GM23248 (cell line): ENCODE results near the gene CHM. TPM values are rescaled to one million over a fixed set of nuclear protein-coding genes. Genes with fewer than 3 reads are reported as not detected.
"Not testable (repeated sequence)": the region's sequence is repeated elsewhere in the genome, so short reads cannot be mapped to it uniquely, and the experiment has no call there.

Source experiments
- DNase-seq: peaks from one replicate; pipeline ENCODE4 v3.0.0-alpha.2; 2015
- H2AFZ ChIP-seq: fragments of 200-600 bp; sonication (generic); 2 replicates; pipeline ENCODE4 v1.6.1; 2016; ENCODE audit warnings: antibody characterized with exemption
- H3F3A ChIP-seq: fragments of 200-600 bp; sonication (generic); 2 replicates; pipeline ENCODE4 v1.6.1; 2016; ENCODE audit warnings: mild to moderate bottlenecking, antibody characterized with exemption, mixed run types; ENCODE audit not compliant: insufficient read depth
- H3K27ac ChIP-seq: fragments of 200-600 bp; sonication (generic); 2 replicates; pipeline ENCODE4 v1.5.1; 2016; ENCODE audit warnings: mild to moderate bottlenecking
- H3K27me3 ChIP-seq: fragments of 200-600 bp; sonication (generic); replicated peaks from 2 replicates; pipeline ENCODE4 v1.6.1; 2016; ENCODE audit warnings: mild to moderate bottlenecking; ENCODE audit not compliant: insufficient read depth
- H3K36me3 ChIP-seq: fragments of 200-600 bp; sonication (generic); 2 replicates; pipeline ENCODE4 v1.6.1; 2016; ENCODE audit warnings: low read depth, mild to moderate bottlenecking
- H3K4me1 ChIP-seq: fragments of 200-600 bp; sonication (generic); 2 replicates; pipeline ENCODE4 v1.6.1; 2016; ENCODE audit warnings: mild to moderate bottlenecking; ENCODE audit not compliant: insufficient read depth
- H3K4me2 ChIP-seq: fragments of 200-600 bp; sonication (generic); one replicate; pipeline ENCODE4 v1.6.1; 2016; ENCODE audit warnings: mild to moderate bottlenecking; ENCODE audit not compliant: unreplicated experiment
- H3K4me3 ChIP-seq: fragments of 200-600 bp; sonication (generic); 2 replicates; pipeline ENCODE4 v1.5.1; 2016; ENCODE audit warnings: mild to moderate bottlenecking
- H3K79me2 ChIP-seq: fragments of 200-600 bp; sonication (generic); 2 replicates; pipeline ENCODE4 v1.6.1; 2016; ENCODE audit warnings: mild to moderate bottlenecking; ENCODE audit not compliant: insufficient read depth
- H3K9ac ChIP-seq: fragments of 200-600 bp; sonication (generic); 2 replicates; pipeline ENCODE4 v1.6.1; 2016; ENCODE audit warnings: mild to moderate bottlenecking
- H3K9me2 ChIP-seq: fragments of 200-600 bp; sonication (generic); 2 replicates; pipeline ENCODE4 v1.6.1; 2016; ENCODE audit warnings: mixed run types, mild to moderate bottlenecking, moderate library complexity; ENCODE audit not compliant: insufficient read depth
- H3K9me3 ChIP-seq: fragments of 200-600 bp; sonication (generic); one replicate; pipeline ENCODE4 v1.6.1; 2017; ENCODE audit warnings: low read depth
- H4K20me1 ChIP-seq: fragments of 200-600 bp; sonication (generic); 2 replicates; pipeline ENCODE4 v1.6.0; 2016; ENCODE audit not compliant: insufficient read depth
- EZH2 ChIP-seq: fragments of 200-600 bp; sonication (generic); IDR thresholded peaks from 2 replicates; pipeline ENCODE4 v1.6.1; 2018; ENCODE audit warnings: antibody characterized with exemption, mild to moderate bottlenecking; ENCODE audit not compliant: insufficient read depth, poor library complexity, severe bottlenecking
- EZH2phosphoT487 ChIP-seq: fragments of 200-600 bp; sonication (generic); IDR thresholded peaks from 2 replicates; pipeline ENCODE4 v1.6.1; 2018; ENCODE audit warnings: antibody characterized with exemption, moderate library complexity, mild to moderate bottlenecking, low read depth; ENCODE audit not compliant: insufficient read depth
- WGBS, 2 experiments: methylation state at CpG; one replicate each; pipeline ENCODE4 v1.1.6; 2015 to 2017; ENCODE audit warnings: low lambda C conversion rate in 2 of 2, low coverage in 1 of 2; ENCODE audit errors: missing lambda C conversion rate in 2 of 2; 5-methylcytosine and 5-hydroxymethylcytosine counted together
- in situ Hi-C: fragments of 300-500 bp; cut with MboI; formaldehyde crosslinking; loops from 2 replicates; pipeline ENCODE4 v1.15.0; 2020
- polyA plus RNA-seq: library from polyadenylated mRNA; unstranded; fragments of >200 nt; fragmentation: Nextera tagmentation; extraction: Ambion mirVana; gene quantifications from 2 replicates; pipeline ENCODE4 v1.2.1, GENCODE V29; 2016
- total RNA-seq: library from RNA; depleted of rRNA; stranded (reverse); fragments of >200 nt; shearing (Covaris generic); gene quantifications from 2 replicates; pipeline ENCODE4 v1.2.3, GENCODE V29; 2014

The CHM gene
- total and polyA plus RNA-seq, 2 experiments from 2014 or later = 15.2 to 19.8 TPM

GRCh38 chrX:85927740-85928139 is 119.6 kb downstream of the CHM start:
- no peaks in the 10 kb centered on the region for H3K79me2 ChIP-seq
- no peak overlapping the region for H2AFZ ChIP-seq
- peaks cover 7% of the 10 kb centered on the region; the same call in 1 of the 2 replicates for H3K4me1 ChIP-seq
- no peak overlapping the region for H3K4me2 ChIP-seq
- H3F3A ChIP-seq = 0 out of 2 replicates have a peak, but pooled peaks cover 6% of the 10 kb centered on the region
- no peaks in the 10 kb centered on the region for H3K9me3 ChIP-seq
- H3K9ac ChIP-seq = no peak overlapping the region
- no peak for DNase-seq
- TF ChIP-seq EZH2 (no peak), EZH2phosphoT487 (no peak)
- H3K27ac ChIP-seq = no peak overlapping the region
- no peaks in the 10 kb centered on the region for H4K20me1 ChIP-seq
- H3K27me3 ChIP-seq = no peaks in the 10 kb centered on the region
- in situ Hi-C loops = no loop called here
- H3K9me2 ChIP-seq = no peaks in the 10 kb centered on the region
- H3K36me3 ChIP-seq = no peaks in the 10 kb centered on the region
- no peak overlapping the region for H3K4me3 ChIP-seq
- WGBS, 2 experiments = 14% methylated on average over 1 of the region's 1 CpG

- no peaks in the 10 kb centered on the region for H3K9me3 ChIP-seq
- no peak overlapping the region for H3K4me2 ChIP-seq
- no peaks in the 10 kb centered on the region for H4K20me1 ChIP-seq
- H3F3A ChIP-seq = peaks cover 20% of the 10 kb centered on the region; the same call in 1 of the 2 replicates
- peak overlapping the region; percentile 37 for H3K27ac ChIP-seq
- H3K36me3 ChIP-seq = no peaks in the 10 kb centered on the region
- in situ Hi-C loops = no loop called here
- peak; percentile 76 for DNase-seq
- H3K79me2 ChIP-seq = no peaks in the 10 kb centered on the region
- no peak overlapping the region for H3K4me3 ChIP-seq
- H3K27me3 ChIP-seq = no peaks in the 10 kb centered on the region
- no peak overlapping the region for H2AFZ ChIP-seq
- TF ChIP-seq EZH2phosphoT487 (no peak), EZH2 (no peak)
- peaks cover 13% of the 10 kb centered on the region for H3K4me1 ChIP-seq
- H3K9me2 ChIP-seq = no peaks in the 10 kb centered on the region
- 0% methylated on average over 3 of the region's 3 CpGs for WGBS, 2 experiments
- no peak overlapping the region for H3K9ac ChIP-seq
Measured at GRCh38 chrX:85922821-85923220, 124.5 kb downstream of the CHM start.

- H2AFZ ChIP-seq, H4K20me1 ChIP-seq, H3K4me2 ChIP-seq, H3K27me3 ChIP-seq, H3F3A ChIP-seq, H3K27ac ChIP-seq, H3K4me3 ChIP-seq, H3K9ac ChIP-seq, H3K36me3 ChIP-seq, H3K9me3 ChIP-seq, H3K9me2 ChIP-seq, in situ Hi-C loops, H3K4me1 ChIP-seq, DNase-seq: not testable (repeated sequence)
- WGBS, 2 experiments = 50 to 54% methylated on average over 2 of the region's 2 CpGs
- peaks cover 16% of the 10 kb centered on the region; the same call in 1 of the 2 replicates for H3K79me2 ChIP-seq
Measured at GRCh38 chrX:85916656-85917280, 130.6 kb downstream of the CHM start.

- Histone ChIP-seq H4K20me1 (no peaks in the 10 kb centered on the region), H3K4me1 (no peaks in the 10 kb centered on the region), H3K9me3 (no peaks in the 10 kb centered on the region), H3F3A (no peaks in the 10 kb centered on the region), H3K27me3 (no peaks in the 10 kb centered on the region), H3K4me3 (no peak overlapping the region), H3K36me3 (no peaks in the 10 kb centered on the region), H3K9me2 (no peaks in the 10 kb centered on the region), H3K79me2 (peaks cover 16% of the 10 kb centered on the region; the same call in 1 of the 2 replicates), H2AFZ (no peak overlapping the region), H3K4me2 (no peak overlapping the region), H3K9ac (no peak overlapping the region), H3K27ac (no peak overlapping the region)
- DNase-seq = no peak
- in situ Hi-C loops = no loop called here
- 89 to 100% methylated on average over 3 to 5 of the region's 6 CpGs for WGBS, 2 experiments
- TF ChIP-seq EZH2phosphoT487 = no peak
- no peak for TF ChIP-seq EZH2
Measured at GRCh38 chrX:85914431-85914830, 132.9 kb downstream of the CHM start.

GRCh38 chrX:85907316-85907715 is 140.0 kb downstream of the CHM start:
- in situ Hi-C loops = no loop called here
- Histone ChIP-seq H3K9me2 (no peaks in the 10 kb centered on the region), H3K4me2 (no peak overlapping the region), H4K20me1 (no peaks in the 10 kb centered on the region), H3K4me1 (no peaks in the 10 kb centered on the region), H3K27ac (no peak overlapping the region), H3K4me3 (no peak overlapping the region), H3F3A (no peaks in the 10 kb centered on the region), H3K79me2 (no peaks in the 10 kb centered on the region), H3K9me3 (no peaks in the 10 kb centered on the region), H3K36me3 (no peaks in the 10 kb centered on the region), H3K27me3 (no peaks in the 10 kb centered on the region), H2AFZ (no peak overlapping the region), H3K9ac (no peak overlapping the region)
- DNase-seq = no peak
- WGBS, 2 experiments = 100% methylated on average over 3 of the region's 3 CpGs
- no peak for TF ChIP-seq EZH2phosphoT487
- TF ChIP-seq EZH2 = no peak
